Stromal cell of bone marrow (primary cell): ENCODE measurements around the gene NPR2.

Source experiments
- DNase-seq: peaks from one replicate; pipeline ENCODE4 v3.0.0-alpha.2; 2012; ENCODE audit warnings: low read depth

NPR2 gene

GRCh38 chr9:35858458-35858857 is 67.1 kb downstream of the NPR2 start:
- DNase-seq = no peak
